Measurements from ENCODE around the gene LTBP1.

The LTBP1 gene

DNA sequence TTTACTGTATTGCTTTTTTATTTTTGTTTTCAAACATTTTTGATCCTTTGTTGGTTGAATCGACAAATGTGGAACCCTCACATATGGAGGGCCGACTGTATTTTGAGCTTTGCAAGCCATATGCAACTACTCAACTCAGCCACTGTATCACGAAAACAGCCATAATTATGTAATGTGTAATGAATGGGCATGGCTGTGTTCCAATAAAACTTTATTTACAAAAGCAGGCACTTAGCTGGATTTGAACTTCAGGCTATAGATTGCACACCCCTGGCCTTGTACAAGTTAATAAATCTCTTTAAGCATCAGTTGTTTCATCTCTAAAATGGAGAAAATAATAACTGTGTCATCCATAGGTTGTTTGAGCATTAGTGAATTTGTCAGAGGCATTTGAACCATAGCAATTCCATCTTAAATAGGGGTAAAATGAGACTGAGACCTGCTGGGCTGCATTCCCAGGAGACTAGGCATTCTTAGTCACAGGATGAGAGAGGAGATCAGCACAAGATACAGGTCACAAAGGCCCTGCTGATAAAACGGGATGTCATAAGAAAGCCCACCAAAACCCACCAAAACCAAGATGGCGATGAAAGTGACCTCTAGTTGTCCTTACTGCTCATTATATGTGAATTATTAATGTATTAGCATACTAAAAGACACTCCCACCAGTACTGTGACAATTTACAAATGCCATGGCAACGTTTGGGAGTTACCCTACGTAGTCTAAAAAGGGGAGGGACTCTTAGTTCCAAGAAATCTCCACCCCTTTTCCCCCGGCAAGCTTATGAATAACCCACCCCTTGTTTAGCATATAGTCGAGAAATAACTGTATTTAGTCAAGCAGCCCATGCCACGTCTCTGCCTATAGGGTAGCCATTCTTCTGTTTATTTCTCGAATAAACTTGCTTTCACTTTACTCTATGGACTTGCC, 13.7 kb upstream of the LTBP1 start:
- no peak for DNase-seq (ENCODE audit: low read depth in 2 of 2)

DNA sequence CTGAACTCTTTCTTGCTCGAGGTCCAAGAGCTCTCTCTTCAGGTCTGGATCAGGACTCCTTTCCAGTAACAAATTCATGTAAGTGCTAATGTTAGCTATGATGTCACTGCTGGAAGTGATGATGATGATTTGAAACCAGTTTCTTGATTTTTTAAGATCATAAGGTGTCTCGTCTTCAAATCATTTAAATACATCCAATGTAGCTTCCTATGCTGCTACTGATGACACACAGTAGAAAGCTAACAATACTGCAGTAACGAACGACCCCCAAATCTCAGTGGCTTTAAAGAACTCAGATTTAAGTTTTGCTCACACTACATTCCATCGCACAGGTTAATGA, 13.0 kb upstream of the LTBP1 start:
- no peak for DNase-seq (ENCODE audit: low read depth in 2 of 2)

DNA sequence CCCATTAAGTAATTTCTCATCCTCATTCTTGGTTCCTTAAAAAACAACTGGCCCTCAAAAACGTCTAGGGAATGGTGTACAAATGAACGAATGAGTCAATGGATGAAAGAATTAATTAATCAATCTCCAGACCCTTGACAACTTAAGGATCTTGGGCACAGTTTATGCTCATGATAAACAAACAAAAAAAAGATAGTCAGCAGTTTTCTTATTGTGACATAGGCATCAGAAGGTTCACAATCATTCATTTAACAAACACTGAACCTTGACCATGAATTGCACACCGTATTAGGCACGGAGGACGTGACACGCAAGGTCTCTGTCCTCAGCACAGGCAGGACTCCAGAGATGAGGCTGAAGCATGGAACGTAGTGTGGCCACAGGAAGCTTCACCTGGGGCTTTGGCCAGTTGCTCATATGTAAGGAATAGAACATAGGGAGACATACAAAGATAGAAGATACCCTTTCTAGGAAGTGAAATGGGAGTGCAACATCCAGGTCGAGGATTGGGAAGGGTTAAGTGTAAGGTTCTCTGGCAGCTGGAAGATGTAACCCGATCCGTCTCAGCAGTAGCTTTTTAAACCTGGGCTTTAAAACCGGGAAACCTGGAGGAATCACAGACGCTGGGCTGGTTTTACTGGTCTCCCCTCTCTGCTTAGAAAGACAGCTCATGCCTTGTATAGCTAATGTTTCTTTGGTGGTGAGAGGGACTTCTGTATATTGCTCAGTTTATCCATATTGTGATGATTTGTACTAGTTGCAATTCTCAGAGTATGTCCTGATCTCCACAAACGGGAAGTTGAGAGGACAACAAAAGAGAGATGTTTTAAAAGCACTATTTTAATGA, 8.9 kb upstream of the LTBP1 start:
- no peak for DNase-seq (ENCODE audit: low read depth in 2 of 2)

DNA sequence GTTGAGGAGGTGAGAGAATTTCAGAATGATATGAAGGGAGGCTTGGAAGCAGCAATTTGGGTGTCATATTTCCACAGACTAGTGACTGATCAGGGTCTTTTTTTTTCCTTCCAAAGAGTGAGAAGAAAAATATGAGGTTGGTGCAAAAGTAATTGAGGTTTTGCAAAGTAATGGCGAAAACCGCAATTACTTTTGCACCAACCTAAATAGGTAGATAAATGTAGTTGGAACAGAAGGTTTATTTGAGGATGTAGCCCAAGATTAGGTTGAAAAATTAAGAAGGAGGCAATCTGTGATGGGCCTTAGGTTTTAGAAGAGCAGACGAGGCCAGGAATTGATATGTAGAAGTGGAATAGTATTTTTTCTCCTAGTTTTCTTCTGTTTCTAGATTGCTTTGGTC, 7.8 kb upstream of the LTBP1 start:
- no peak for DNase-seq (ENCODE audit: low read depth in 2 of 2)

DNA sequence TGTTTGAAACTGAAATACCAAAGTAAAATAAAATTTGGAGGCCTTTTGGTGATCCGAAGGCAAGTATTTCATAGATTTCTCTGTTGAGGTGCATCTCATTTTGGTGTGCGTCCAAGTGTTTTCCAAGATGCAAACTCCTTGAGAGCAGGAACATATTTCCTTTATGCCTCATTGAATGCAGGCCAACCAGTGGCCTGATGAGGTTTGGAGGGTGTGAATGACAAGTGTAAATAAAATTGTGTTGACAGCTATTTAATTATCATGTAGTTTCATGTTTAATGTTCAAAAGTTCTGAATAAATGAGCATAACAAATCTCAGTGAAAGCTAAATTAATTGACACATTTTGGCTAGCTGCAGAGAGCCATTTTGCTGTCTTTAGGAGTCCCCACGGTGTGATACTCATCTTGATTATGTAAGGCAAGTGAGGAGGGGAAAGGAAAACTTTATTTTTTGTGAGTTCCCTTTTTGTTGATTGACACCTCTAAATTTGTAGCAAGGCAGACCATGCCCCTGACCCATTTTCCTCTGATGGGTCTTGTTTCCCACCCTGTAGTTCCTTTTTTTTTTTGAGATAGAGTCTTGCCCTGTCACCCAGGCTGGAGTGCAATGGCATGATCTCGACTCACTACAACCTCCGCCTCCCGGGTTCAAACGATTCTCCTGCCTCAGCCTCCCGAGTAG, 6.3 kb upstream of the LTBP1 start:
- no peak for DNase-seq (ENCODE audit: low read depth in 2 of 2)

- DNase-seq (ENCODE audit: low read depth in 2 of 2), result no peak
Observed at GRCh38 chr2:32941944-32942690, 4.6 kb upstream of the LTBP1 start.

DNA sequence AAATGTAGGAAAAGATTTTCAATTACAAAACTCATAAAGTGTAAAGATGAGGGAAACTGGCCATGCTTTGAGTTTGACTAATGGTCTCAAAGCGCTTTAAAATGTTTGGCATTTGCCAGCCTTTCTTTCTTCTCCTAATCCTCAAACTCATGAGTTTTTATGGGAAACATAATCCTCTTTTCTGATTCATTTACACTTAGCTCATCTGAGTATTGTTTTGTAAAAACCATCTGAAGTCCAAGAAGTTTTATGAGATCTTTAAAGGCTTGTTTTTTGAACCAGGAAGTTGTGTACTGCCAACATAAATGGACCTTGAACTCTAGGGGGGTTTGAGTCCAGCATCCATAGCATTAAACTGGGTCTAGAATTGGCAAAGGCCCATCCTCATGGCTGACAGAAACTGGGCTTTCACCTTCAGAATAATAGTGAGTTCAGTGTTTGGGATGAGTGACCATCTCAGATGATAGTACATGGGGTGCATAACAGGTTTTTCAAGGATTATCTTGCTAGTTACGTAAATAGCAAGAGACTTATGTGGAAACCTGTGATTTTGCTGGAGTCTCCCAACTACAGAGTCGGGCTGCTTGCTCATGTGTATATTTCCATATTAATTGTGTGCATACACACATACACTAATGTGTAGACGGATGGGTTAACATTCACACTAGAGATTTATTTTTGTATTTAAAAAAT, 3.8 kb upstream of the LTBP1 start:
- no peak for DNase-seq (ENCODE audit: low read depth in 2 of 2)

DNA sequence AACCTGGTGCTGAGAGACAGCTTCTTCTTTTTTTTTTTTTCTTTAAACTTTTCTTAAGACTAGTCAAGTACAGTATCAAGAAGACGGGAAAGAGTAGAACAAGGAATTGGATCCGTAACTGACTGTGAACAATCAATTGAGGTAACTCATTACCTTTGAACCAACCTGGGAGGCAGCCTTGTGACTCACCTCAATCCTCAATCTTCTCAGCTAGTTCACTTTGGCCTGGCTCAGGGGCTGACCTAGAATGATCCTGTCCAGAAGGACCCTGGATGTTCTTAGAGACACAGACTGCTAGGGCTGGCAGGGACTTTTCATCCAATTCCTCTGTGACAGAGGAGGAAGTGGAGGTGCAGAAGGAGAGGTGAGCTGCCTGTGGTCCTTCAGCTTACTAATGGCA, 1.5 kb upstream of the LTBP1 start:
- DNase-seq (ENCODE audit: low read depth in 2 of 2), result no peak

DNA sequence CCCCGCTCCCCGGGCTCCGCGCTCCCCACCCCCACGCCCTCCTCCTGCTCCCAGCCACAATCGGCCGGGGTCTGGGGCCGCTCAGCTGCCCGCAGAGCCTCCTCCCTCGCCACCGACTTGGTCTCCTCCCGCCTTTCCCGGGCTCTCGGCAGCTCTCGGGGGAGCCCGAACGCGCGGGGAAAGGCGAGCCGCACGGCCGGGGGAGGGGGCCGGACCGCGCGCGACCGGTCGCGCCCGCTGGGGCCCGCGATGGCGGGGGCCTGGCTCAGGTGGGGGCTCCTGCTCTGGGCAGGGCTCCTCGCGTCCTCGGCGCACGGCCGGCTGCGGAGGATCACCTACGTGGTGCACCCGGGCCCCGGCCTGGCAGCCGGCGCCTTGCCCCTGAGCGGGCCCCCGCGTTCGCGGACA, 327 bp downstream of the LTBP1 start:
- DNase-seq (ENCODE audit: low read depth in 2 of 2), result no peak

GRCh38 chr2:32947484-32948143, 861 bp downstream of the LTBP1 start:
- no peak for DNase-seq (ENCODE audit: low read depth in 2 of 2)

GRCh38 chr2:32948266-32948665, 1.5 kb downstream of the LTBP1 start:
- no peak for DNase-seq (ENCODE audit: low read depth in 2 of 2)

- no peak for DNase-seq (ENCODE audit: low read depth in 2 of 2)
Observed at GRCh38 chr2:32949260-32949659, 2.5 kb downstream of the LTBP1 start.

GRCh38 chr2:32951672-32952071, 4.9 kb downstream of the LTBP1 start:
- DNase-seq (ENCODE audit: low read depth in 2 of 2), result no peak

- no peak for DNase-seq (ENCODE audit: low read depth in 2 of 2)
Observed at GRCh38 chr2:32952761-32953476, 6.2 kb downstream of the LTBP1 start.

GRCh38 chr2:32954206-32954605, 7.5 kb downstream of the LTBP1 start:
- no peak for DNase-seq (ENCODE audit: low read depth in 2 of 2)

DNA sequence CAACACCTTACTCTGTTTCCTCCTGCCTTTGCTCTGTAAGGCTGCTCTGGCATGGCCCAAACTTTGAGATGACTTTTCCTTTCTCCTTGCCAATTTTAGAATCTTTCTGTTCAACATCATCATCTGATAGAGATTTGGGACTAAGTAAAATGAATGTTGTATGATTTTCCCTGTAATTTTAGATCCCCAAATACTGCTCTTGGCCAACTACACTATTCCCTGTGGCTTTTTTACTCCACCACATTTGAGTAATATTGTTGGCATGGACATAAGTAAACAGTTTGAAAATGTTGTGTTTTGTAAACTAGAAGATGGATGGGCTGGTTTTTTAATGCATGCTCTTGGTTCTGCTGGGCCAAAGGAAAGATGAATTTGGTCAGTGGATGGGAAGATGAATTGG, 12.1 kb downstream of the LTBP1 start:
- DNase-seq (ENCODE audit: low read depth in 2 of 2), result no peak

DNA sequence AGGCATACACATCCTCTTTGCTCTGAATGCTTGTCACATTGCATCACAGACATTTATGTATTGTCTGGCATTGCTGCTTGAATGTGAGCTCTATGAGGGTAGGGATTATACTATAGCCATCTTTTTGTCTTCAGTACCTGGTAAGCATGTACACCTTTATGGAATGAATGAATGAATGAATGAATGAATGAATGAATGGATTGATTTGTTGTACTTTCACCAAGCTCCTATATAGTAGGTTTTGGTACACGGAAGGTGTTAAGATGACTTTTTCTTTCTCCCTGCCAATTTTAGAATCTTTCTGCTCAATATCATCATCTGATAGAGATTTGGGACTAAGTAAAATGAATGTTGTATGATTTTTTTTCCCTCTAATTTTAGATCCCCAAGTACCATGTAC, 13.5 kb downstream of the LTBP1 start:
- no peak for DNase-seq (ENCODE audit: low read depth in 2 of 2)

DNA sequence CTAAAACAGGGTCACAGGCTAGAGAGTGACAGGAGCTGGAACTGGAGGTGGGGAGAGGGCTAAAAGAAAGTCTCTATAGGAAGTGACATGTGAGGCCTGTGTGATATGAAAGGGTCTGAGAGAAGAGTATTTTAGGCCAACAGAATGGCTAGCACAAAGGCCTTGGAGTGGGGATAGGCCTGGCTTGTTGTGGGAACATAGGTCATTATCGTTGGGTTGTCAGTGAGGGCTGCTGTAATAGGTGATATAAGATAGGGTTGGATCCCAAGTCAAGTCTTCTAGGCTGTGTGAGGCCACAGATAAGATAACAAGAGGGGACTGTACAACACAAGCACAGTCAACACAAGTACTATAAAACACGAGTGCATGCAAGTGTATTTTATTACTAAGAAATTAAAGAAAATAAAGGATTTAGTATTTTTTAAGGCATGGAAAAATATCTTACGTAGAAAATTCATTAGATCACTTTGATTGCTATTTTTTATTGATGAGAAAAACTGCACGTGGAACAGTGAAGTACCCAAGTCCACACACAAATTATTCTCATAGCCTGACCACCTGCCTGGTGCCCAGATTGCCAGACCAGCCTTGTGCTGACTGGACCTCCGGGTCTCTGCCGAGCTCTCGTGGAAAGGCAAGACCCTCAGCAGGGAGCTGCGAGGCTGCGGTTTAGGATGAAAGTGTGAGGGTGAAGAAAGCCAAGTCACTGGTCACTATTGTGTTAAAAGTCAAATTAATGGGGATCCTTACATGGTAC, 14.1 kb downstream of the LTBP1 start:
- DNase-seq (ENCODE audit: low read depth in 2 of 2), result no peak

- DNase-seq (ENCODE audit: low read depth in 2 of 2), result no peak
Observed at GRCh38 chr2:32962690-32963089, 15.9 kb downstream of the LTBP1 start.

All from stimulated activated CD8-positive, alpha-beta memory T cell treated with anti-CD3 and anti-CD28 coated beads, Interleukin-7, amount 100 ng/mL, for 4 hours (primary cell).